Endothelial cell of umbilical vein (primary cell): ENCODE measurements around the gene LRRC10B. TPM values are rescaled to one million over a fixed set of nuclear protein-coding genes. Genes with fewer than 3 reads are reported as not detected.
"Not testable (repeated sequence)": the region's sequence is repeated elsewhere in the genome, so short reads cannot be mapped to it uniquely, and the experiment has no call there.

Experiments
- BruUV-seq: library from RNA; stranded (reverse); fragments of 400-500 nt; replicated peaks from 2 replicates; lab custom pipeline; 2021; lab: Mats Ljungman, UMichigan
- CTCF ChIA-PET: fragments of 300-600, 350-600 bp; sonication (Branson Sonifier 250); formaldehyde crosslinking; loops from one replicate; lab custom pipeline; 2021; ENCODE audit warnings: antibody characterized with exemption, inconsistent platforms; lab: Charles Lee
- POLR2A ChIA-PET: fragments of 300-600, 350-600 bp; sonication (Branson Sonifier 250); formaldehyde crosslinking; loops from one replicate; lab custom pipeline; 2021; ENCODE audit warnings: antibody characterized with exemption, inconsistent platforms; lab: Charles Lee
- DNase-seq: peaks from one replicate; pipeline ENCODE4 v3.0.0-alpha.2; 2011; ENCODE audit warnings: low read depth, low spot score
- FAIRE-seq: peaks from 2 replicates; lab custom pipeline; 2011; peaks lifted over from hg19 to GRCh38; lab: Jason Lieb, UNC
- H2AFZ ChIP-seq: 2 replicates; pipeline ENCODE4 v1.6.0; 2012; ENCODE audit warnings: low read depth, low read length, control low read depth, inconsistent platforms
- H3K27ac ChIP-seq: 2 replicates; pipeline ENCODE4 v1.5.1; 2011; ENCODE audit warnings: low read depth, mild to moderate bottlenecking, control low read depth, low read length, moderate library complexity; ENCODE audit not compliant: insufficient read depth
- H3K27me3 ChIP-seq, 2 experiments: 2 replicates each; pipeline versions ENCODE4 v1.6.0 to v1.6.1; 2011; ENCODE audit warnings: low read length in 2 of 2, mixed read lengths in 1 of 2; ENCODE audit not compliant: control insufficient read depth in 2 of 2, insufficient read depth in 2 of 2
- H3K36me3 ChIP-seq, 2 experiments: 2 replicates in 1 of 2; 3 replicates in 1 of 2; pipeline ENCODE4 v1.5.1; 2011; ENCODE audit warnings: low read length in 2 of 2, mild to moderate bottlenecking in 1 of 2, moderate library complexity in 1 of 2; ENCODE audit not compliant: control insufficient read depth in 2 of 2, insufficient read depth in 2 of 2; ENCODE audit errors: extremely low read depth in 1 of 2
- H3K4me1 ChIP-seq: 3 replicates; pipeline ENCODE4 v1.5.1; 2011; ENCODE audit warnings: mild to moderate bottlenecking, low read length; ENCODE audit not compliant: control insufficient read depth, insufficient read depth; ENCODE audit errors: extremely low read depth
- H3K4me2 ChIP-seq: 2 replicates; pipeline ENCODE4 v1.6.1; 2011; ENCODE audit warnings: low read length, control low read depth, mixed read lengths; ENCODE audit not compliant: insufficient read depth
- H3K4me3 ChIP-seq, 3 experiments: fragments of 200-600 bp in 1 of 3; sonication (generic), shearing (Covaris generic) in 1 of 3; replicated peaks in 1 of 3; 2 replicates each; pipeline ENCODE4 v1.5.1; 2011 to 2016; ENCODE audit warnings: control low read depth in 3 of 3, low read length in 3 of 3, mild to moderate bottlenecking in 2 of 3, inconsistent platforms in 1 of 3, low read depth in 1 of 3, moderate library complexity in 1 of 3; ENCODE audit not compliant: insufficient read depth in 1 of 3
- H3K79me2 ChIP-seq: 2 replicates; pipeline ENCODE4 v1.6.0; 2012; ENCODE audit warnings: low read length, inconsistent platforms; ENCODE audit not compliant: control insufficient read depth, insufficient read depth
- H3K9ac ChIP-seq: replicated peaks from 2 replicates; pipeline ENCODE3; 2011; ENCODE audit warnings: low read length, control low read depth; ENCODE audit not compliant: insufficient read depth; ENCODE audit errors: extremely low read depth
- H3K9me1 ChIP-seq: replicated peaks from 3 replicates; pipeline ENCODE4 v1.6.0; 2011; ENCODE audit warnings: mild to moderate bottlenecking, low read length; ENCODE audit not compliant: control insufficient read depth, insufficient read depth; ENCODE audit errors: extremely low read depth
- H3K9me3 ChIP-seq: replicated peaks from 2 replicates; pipeline ENCODE4 v1.5.1; 2012; ENCODE audit warnings: low read length, inconsistent platforms; ENCODE audit not compliant: control insufficient read depth, insufficient read depth
- H4K20me1 ChIP-seq: replicated peaks from 2 replicates; pipeline ENCODE3; 2011; ENCODE audit warnings: mild to moderate bottlenecking, low read length; ENCODE audit not compliant: control insufficient read depth, insufficient read depth; ENCODE audit errors: extremely low read depth
- CTCF ChIP-seq, 2 donors: IDR thresholded peaks; 1 replicate in 1 of 2; 2 replicates in 1 of 2; pipeline ENCODE4 v1.5.1; 2011; ENCODE audit warnings: low read length in 2 of 2, mild to moderate bottlenecking in 2 of 2, moderate library complexity in 2 of 2, control low read depth in 1 of 2, inconsistent platforms in 1 of 2, low read depth in 1 of 2; ENCODE audit not compliant: insufficient read depth in 1 of 2; ENCODE audit errors: extremely low read depth in 1 of 2
- EZH2 ChIP-seq: IDR thresholded peaks from 2 replicates; pipeline ENCODE4 v1.6.1; 2012; ENCODE audit warnings: borderline replicate concordance, low read depth, mild to moderate bottlenecking, moderate library complexity, low read length, inconsistent platforms; ENCODE audit not compliant: severe bottlenecking
- FOS ChIP-seq: IDR thresholded peaks from 2 replicates; pipeline ENCODE4 v1.6.1; 2011; ENCODE audit warnings: mild to moderate bottlenecking, low read length, moderate library complexity, borderline replicate concordance; ENCODE audit not compliant: insufficient read depth
- GATA2 ChIP-seq: IDR thresholded peaks from 2 replicates; pipeline ENCODE4 v1.7.0; 2011; ENCODE audit warnings: low read depth, mild to moderate bottlenecking, moderate library complexity, mixed read lengths, low read length; ENCODE audit not compliant: insufficient read length, insufficient read depth
- POLR2A ChIP-seq: IDR thresholded peaks from 2 replicates; pipeline ENCODE4 v1.6.1; 2012; ENCODE audit warnings: low read depth, mild to moderate bottlenecking, control low read depth, low read length
- POLR2AphosphoS5 ChIP-seq: IDR thresholded peaks from 2 replicates; pipeline ENCODE4 v1.6.1; 2012; ENCODE audit warnings: low read depth, mild to moderate bottlenecking, control low read depth, low read length, moderate library complexity; ENCODE audit not compliant: insufficient read depth
- dilution Hi-C: fragments of 300-500 bp; cut with MboI; formaldehyde crosslinking; loops from one replicate; pipeline ENCODE4 v1.15.0; 2019; ENCODE audit warnings: low sequenced_read_pairs; ENCODE audit not compliant: extremely low pct_ligation_motif_present
- intact Hi-C: fragments of 100-400 bp; cut with micrococcal nuclease; formaldehyde crosslinking; loops from one replicate; pipeline ENCODE4 v1.10.0; 2022
- polyA plus RNA-seq, 4 experiments: library from polyadenylated mRNA; depleted of rRNA in 3 of 4; stranded (reverse) in 3 of 4; unstranded in 1 of 4; fragments of >200 nt; gene quantifications; 2 replicates each; pipeline versions ENCODE4 v1.2.1 to v1.2.3, GENCODE V29; 2011 to 2012; ENCODE audit warnings: missing spikeins in 1 of 4
- total RNA-seq: library from RNA; stranded (reverse); gene quantifications from 2 replicates; pipeline ENCODE4 v1.2.3, GENCODE V29; 2021

The LRRC10B gene
- total and polyA plus RNA-seq, 2 donors (not counting 3 experiments of a cell fraction or from before 2014, with no cell fraction given) = not detected

- H4K20me1 ChIP-seq = no peaks in the 10 kb centered on the region
- H3K36me3 ChIP-seq = no peaks in the 10 kb centered on the region
- no TSS peak for BruUV-seq
- H2AFZ ChIP-seq = no peak overlapping the region
- intact Hi-C loops = loop anchor here (1.0 kb wide), 3 partner anchors 40 to 161 kb away; no protein-coding TSS in a partner anchor
- H3K27me3 ChIP-seq = no peaks in the 10 kb centered on the region
- TF ChIP-seq POLR2AphosphoS5 (no peak), EZH2 (no peak), FOS (no peak), GATA2 (no peak), POLR2A (no peak)
- no peaks in the 10 kb centered on the region for H3K9me1 ChIP-seq
- ChIA-PET CTCF (interaction anchor here (0.6 to 11.5 kb wide), 16 partner anchors 9 to 257 kb away, joined by 3 to 221 read pairs (median 4); no protein-coding TSS in a partner anchor), POLR2A (no interaction called here)
- dilution Hi-C loops = no loop called here
- H3K4me2 ChIP-seq = no peak overlapping the region
- no peak for FAIRE-seq
- no peaks in the 10 kb centered on the region for H3K4me1 ChIP-seq
- H3K4me3 ChIP-seq = no peak overlapping the region
- H3K9ac ChIP-seq = no peak overlapping the region
- H3K79me2 ChIP-seq = no peaks in the 10 kb centered on the region
- H3K27ac ChIP-seq = no peak overlapping the region
- DNase-seq = no peak
- no peaks in the 10 kb centered on the region for H3K9me3 ChIP-seq
These were observed 31.4 kb upstream of the LRRC10B start for GRCh38 chr11:61477126-61477525.

- no peaks in the 10 kb centered on the region for H4K20me1 ChIP-seq
- H3K4me1 ChIP-seq = no peaks in the 10 kb centered on the region
- H3K27me3 ChIP-seq = no peaks in the 10 kb centered on the region
- no peak overlapping the region for H3K9ac ChIP-seq
- FAIRE-seq (peak; percentile 54), DNase-seq (peak; percentile 39)
- dilution Hi-C loops (no loop called here), intact Hi-C loops (loop anchor here (1.0 kb wide), 3 partner anchors 40 to 161 kb away; no protein-coding TSS in a partner anchor)
- H3K79me2 ChIP-seq = no peaks in the 10 kb centered on the region
- H3K36me3 ChIP-seq = no peaks in the 10 kb centered on the region
- no peaks in the 10 kb centered on the region for H3K9me3 ChIP-seq
- CTCF ChIA-PET = interaction anchor here (0.6 to 11.5 kb wide), 22 partner anchors 8 to 256 kb away, joined by 3 to 221 read pairs (median 5); partner anchors contain the start of gene LRRC10B
- H3K9me1 ChIP-seq = no peaks in the 10 kb centered on the region
- POLR2A ChIA-PET = no interaction called here
- no peak overlapping the region for H3K4me2 ChIP-seq
- BruUV-seq = no TSS peak
- no peak overlapping the region for H2AFZ ChIP-seq
- H3K27ac ChIP-seq = no peak overlapping the region
- TF ChIP-seq CTCF (IDR thresholded peaks at IDR 0.05; ENCODE audit: extremely low read depth in 1 of 2, insufficient read depth in 1 of 2, low read depth in 1 of 2, low read length in 2 of 2) (peak; percentile 80 to 89), EZH2 (no peak)
- no peak overlapping the region for H3K4me3 ChIP-seq
These were observed 30.8 kb upstream of the LRRC10B start for GRCh38 chr11:61477727-61478148.

- H3K9me3 ChIP-seq, intact Hi-C loops, H3K9ac ChIP-seq, H4K20me1 ChIP-seq, H3K79me2 ChIP-seq, H3K4me2 ChIP-seq, dilution Hi-C loops, BruUV-seq, H3K27ac ChIP-seq, H3K4me1 ChIP-seq, FAIRE-seq, H3K36me3 ChIP-seq, H3K4me3 ChIP-seq, H2AFZ ChIP-seq, POLR2A ChIA-PET, H3K9me1 ChIP-seq, DNase-seq, H3K27me3 ChIP-seq: not testable (repeated sequence)
- CTCF ChIA-PET = interaction anchor here (1.3 to 11.5 kb wide), 6 partner anchors 9 to 157 kb away, joined by 3 to 221 read pairs (median 12); no protein-coding TSS in a partner anchor
These were observed 29.0 kb upstream of the LRRC10B start for GRCh38 chr11:61479360-61480058.
